ENCODE measurements around the gene FOXN3.

The FOXN3 gene

DNA sequence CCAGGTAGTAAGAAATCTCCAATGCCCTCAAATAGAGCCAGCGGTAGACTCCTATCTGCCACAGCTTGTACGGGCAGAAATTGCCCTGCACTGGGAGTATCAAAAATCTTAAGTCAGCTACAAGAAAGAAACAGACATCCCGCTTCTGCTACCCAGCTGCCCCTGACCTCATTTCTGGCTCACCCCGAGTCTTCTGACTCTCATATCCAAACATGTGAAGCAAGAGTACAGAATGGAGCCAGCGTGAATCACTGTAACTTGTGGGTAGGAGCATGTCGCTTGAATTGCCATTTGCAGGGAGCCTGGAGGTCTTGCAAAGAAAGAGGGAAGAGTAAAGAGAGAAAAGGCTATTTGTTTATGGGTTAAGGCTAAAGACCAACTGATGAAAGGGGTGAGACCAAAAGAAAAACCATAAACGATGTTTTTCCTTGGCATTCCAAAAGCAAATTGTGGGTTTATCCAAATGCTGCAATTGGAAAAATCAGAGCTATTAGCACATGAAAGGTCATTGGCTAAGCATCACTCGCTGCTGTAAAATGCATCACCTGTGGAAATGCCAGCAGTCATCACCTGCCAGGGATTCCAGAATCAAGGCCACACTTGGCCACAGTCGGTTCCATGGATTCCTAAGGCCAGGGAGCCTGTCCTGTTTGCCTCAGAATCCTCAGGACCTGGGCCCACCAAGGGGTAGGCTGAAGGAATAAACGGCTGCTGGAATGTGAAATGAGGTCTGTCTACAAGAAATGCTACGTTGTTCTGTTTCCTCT lies 86.6 kb downstream of the FOXN3 start:
- no peak for DNase-seq

DNA sequence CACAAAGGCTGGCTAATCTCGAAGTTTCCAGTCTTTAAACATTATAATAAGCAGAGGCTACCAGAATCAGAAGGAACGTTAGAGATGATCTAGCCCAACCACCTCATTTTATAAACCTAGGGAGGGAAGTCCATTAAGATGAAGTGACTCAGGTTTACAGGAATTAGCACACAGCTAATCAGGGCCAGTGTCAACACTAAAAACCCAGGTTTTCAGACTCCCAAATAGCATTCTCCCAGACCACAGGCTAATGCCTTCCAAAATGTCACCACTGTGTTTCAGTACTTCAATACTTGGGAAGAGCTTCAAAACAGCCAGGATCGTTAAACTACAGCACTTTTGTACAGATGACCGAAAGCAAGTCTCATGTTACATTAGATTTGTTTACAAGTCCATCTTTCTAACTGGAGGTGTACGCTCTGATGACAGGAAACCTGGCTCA lies 89.2 kb downstream of the FOXN3 start:
- DNase-seq: no peak

GRCh38 chr14:89325959-89326358 lies 91.1 kb downstream of the FOXN3 start:
- no peak for DNase-seq

GRCh38 chr14:89325299-89325883 lies 91.6 kb downstream of the FOXN3 start:
- no peak for DNase-seq

DNA sequence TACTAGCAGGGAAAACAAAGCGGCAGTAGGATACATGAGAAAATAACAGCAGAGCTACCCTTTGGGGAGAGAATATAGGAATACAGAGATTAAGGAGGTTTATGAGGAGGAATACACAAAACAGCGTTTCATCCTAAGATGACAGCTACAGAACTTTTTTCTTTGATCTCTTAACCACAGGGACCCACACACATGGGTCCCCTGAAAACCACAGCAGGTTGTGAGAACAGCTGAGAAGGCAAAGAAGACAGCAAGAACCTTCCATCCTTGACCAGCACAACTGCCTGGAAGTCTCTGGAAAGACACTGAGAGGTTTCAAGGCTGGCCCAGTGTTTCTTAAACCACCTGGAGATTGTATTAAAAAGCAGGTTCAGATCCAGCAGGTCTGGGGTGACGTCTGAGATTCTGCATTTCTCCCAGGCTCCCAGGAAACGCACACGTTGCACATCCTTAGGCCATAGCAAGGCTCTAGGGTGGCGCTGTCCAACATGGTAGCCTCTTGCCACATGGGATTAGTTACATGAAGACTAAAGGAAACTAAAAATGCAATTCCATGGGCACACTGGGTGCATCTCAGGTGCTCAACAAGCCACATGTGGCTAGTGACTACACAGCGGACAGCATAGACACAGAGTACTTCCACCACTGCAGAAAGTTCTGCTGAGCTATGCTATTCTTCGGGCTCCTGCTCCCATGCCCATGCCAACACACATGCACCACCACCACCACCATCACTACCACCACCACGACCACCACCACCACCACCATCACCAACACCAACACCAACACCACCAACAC lies 92.3 kb downstream of the FOXN3 start:
- no peak for DNase-seq

DNA sequence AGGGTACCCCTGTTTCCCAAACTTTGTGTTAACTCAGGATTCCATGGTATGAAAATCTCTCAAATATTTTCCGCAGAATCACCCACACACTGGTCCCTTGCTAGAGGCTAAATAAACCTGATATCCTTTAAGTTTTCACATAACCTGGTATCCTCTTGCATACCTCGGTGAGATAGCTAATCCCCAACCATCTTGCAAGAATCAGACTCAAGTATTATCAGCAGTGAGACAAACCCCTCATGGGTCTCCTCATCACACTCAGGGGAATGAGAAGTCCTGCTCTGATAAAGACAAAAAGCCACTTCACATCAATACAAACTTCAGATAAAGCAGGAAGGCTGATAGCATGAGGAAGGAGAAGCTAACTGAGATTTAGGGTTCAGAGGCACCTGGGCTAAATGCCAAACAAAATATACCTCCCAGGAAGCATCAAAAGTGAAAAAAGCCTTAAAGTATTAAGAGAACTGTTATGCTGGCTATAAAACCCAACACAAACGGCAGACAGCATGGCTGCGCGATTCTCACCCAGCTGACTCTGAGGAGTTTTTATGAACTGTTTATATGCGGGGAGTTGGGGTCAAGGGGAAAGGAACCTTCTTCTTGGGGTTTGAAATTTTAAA lies 96.5 kb downstream of the FOXN3 start:
- DNase-seq: no peak

DNA sequence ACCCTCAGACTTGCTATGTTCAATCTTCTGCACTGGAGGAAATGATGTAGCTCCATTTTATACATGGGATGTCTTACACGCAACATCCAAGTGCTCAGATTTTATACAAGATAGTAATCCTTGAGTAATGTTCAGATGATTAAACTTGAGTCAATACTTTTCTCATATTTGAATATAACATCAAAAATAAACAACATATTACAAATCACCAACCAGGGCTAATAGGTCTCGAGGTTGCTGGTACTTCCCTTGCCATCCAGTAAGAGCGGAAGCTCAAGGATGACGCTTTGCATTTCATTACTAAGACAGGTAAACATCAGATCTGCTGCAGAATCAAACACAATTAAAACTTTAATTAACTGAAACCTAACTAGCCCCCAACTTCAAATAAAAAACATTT lies 97.3 kb downstream of the FOXN3 start:
- no peak for DNase-seq

DNA sequence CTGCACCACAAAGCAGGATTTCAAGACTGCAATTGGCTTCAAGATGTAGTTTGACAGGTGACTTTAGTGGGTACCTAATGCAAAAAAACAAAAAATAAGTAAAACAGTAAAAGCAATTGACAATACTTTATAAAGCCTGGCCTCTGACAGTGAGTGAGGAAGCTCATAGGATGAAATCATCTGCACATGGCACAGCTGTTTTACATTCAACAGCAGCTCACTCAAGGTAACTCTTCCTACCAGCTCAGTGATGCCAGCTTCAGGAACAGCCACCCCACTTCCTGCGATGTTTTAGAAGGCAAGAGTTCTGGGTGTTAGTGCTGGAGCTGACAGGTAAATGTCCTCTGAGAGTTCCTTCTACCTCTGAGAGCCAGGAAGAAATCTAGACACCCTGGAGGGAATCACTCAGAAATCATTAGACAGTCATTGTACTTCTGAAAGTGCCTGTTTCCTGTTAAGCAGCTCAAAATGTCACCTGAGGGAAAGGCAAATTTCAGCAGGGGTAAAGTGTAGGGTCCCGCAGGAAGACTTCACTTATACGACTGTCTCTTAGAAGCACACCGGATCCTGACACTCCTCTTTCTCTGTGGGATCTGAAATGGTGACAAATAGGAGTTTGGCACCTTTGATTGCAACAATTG lies 99.9 kb downstream of the FOXN3 start:
- no peak for DNase-seq

GRCh38 chr14:89315493-89316470 lies 101.3 kb downstream of the FOXN3 start:
- no peak for DNase-seq

DNA sequence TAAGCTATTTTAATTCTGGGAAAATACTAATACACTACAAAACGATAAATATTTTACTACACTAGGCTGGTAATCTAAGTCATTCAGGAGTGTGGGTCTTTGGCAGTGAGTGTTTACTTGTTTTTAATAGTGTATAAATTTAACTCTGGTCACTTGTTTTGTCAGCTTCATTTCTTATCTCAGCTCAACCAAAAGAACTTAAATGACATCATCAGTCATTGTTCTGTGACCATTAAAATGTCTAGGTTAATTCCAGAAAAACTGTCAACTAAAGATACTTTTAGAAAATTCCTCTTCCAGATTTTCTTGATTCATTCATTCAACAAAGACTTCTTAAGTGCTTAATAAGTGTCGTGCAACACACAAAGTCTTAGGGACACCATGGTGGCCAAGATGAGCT lies 102.8 kb downstream of the FOXN3 start:
- DNase-seq: no peak

- no peak for DNase-seq
These were observed 104.1 kb downstream of the FOXN3 start for GRCh38 chr14:89312932-89313331.

DNA sequence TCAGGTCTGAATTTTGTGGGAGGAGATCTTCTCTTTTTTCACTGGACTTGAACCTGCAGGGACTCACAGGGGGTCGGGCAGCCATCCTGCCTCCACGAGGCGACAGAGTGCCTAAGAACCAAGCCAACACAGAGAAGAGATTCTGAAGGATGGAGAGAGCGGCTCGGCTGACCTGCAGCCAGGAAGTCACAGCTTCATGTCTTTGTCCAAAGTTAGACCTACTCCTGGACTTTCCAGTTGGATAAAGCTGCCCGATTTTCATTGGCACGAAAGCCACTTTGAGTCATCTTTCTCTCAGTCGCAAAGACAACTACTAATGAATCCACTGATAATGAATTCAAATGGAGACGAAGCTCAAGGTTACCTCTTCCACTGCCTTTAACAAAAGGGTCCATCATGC lies 106.8 kb downstream of the FOXN3 start:
- DNase-seq: no peak

DNA sequence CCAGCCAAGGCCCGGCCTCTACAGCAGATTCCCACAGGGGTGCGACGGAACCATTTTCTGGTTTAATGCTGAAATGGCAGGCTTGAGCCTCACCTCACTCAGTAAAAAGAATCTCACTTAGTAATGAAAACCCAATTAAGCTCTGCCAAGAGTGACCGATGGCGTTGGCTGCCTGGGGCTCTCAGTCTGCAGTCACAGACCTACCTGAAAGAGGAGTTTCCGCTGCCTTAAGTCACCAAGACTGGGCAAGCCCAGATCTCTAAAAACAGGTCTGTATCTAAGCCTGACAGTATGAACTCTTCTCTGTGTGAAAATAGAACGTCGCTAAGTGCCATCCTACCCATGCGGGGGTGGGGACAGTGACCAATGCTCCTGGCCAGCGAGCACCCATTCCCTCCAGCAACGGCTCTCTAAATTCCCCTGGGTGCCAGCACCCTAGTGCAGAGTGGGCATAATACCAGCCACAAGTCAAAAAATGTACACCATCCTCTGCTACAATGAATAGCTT lies 107.3 kb downstream of the FOXN3 start:
- no peak for DNase-seq

GRCh38 chr14:89308232-89308959 lies 108.6 kb downstream of the FOXN3 start:
- no peak for DNase-seq

DNA sequence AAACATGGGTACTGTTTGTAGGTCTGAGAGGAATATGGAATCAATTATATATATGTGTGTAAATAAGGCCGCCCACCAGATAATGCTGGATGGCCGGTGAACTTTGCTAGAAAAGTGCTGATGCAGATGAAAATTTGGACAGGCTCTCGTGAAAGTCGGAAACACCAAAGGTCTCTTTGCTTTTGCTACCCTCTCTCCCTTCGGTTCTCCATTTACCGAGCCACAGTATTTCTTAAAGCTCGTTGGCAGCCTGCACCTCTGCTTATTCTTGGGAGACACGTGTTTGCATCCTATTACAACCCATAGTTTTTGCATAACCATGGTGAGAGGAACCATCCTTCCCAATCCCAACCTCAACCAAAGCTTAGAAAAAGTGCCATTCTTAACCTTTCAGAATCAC lies 109.6 kb downstream of the FOXN3 start:
- no peak for DNase-seq

GRCh38 chr14:89304972-89305703 lies 111.9 kb downstream of the FOXN3 start:
- DNase-seq: no peak

GRCh38 chr14:89304561-89304960 lies 112.5 kb downstream of the FOXN3 start:
- DNase-seq: no peak

DNA sequence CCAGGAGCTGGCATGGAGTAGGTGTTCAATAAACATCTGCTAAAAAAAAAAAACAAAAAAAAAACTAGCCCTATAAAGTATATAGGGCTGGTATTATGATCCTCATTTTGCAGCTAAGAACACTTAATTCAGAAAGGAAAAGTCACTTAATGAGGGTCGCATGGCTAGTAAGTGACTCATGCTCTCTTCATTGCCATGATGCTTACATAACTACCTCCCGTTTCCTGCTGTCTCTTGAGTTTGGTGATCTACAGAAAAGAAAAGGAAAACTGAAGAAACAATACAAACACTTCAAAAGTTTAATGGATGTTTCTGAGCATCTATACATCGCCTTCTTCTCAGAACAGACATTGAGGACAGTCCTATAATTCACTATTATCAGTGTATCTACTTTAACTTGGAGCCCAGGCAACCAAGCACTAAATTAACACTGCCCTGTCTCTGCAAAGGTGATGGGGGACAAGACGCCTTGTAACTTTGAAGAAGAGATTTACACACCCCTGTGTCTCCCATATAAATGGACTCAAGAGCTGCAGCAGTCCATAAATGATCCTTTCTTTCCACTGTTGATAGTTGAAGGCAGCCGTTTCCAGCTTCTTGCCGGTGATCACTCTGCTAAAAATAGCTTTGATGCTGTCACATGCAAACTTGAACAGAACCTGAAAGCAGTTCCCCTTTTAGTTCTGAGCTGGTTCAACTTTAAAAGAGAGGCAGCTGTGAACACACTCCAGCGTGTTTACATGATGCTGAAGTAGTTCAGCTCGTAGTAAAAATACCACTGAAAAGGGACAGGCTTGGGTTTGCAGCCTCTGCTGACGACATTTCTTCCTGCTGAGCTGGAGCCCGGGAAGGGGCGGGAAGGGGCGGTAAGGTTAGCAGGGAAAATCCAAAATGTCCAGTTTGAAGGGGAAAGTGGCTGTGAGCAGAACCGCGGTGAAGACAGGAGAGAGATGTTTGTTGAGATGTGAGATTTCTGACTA lies 113.3 kb downstream of the FOXN3 start:
- no peak for DNase-seq
